IPS-NIHi7 (cell line): ENCODE data around the gene KRT16.
"Not testable (repeated sequence)": the region's sequence is repeated elsewhere in the genome, so short reads cannot be mapped to it uniquely, and the experiment has no call there.

Experiments
- DNase-seq: peaks from one replicate; pipeline ENCODE4 v3.0.0; 2012; ENCODE audit warnings: mixed read lengths; ENCODE audit errors: extremely low spot score

KRT16 gene

DNA sequence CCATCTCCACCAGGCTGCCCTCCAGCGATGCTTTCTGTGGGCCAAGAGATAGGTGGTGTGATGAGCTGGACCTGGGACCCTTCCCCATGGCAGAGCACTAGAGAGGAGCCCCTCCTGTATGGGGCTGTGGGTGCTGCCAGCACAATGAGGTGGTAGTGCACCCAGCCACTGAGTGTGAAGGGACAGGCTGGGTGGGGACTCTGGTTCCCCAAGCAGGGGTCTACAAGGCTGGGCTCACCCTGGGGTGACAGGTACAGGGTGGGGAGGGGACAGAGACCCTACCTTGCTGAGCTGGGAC is 15.5 kb upstream of the KRT16 start:
- not testable (repeated sequence) for DNase-seq

DNA sequence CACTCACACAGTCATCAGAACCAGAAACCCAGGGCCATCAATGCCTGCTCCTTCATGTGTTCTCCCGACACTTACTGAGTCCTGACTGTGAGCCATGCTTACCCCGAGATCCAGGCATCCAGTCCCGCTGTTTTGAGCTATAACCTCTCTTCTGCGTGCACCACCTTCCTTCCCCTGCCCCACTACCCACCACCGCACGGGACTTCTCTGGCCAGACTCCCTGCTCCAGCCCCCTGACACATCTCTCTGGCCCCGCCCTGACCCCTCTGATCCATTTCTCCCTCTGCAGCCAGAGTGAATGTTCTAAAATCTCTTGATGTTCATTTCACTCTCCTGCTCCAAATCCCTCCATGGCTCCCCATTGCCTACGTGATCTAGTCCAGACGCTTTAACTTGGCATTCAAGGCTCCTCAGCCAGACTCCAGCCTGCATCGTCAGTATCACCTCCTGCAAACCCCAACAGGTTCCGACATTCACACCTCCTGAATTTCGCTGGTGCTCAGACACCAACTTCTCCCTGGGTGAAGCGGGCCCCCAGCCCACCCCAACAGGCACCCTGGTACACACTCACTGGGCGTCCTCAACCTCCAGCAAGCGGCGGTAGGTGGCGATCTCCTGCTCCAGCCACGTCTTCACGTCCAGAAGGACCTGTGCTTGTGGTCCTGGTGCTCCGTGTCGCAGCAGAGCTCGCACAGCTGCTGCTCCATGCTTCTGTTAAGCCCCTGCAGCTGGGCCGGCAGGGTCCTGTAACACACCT is 14.9 kb upstream of the KRT16 start:
- no peak for DNase-seq

DNA sequence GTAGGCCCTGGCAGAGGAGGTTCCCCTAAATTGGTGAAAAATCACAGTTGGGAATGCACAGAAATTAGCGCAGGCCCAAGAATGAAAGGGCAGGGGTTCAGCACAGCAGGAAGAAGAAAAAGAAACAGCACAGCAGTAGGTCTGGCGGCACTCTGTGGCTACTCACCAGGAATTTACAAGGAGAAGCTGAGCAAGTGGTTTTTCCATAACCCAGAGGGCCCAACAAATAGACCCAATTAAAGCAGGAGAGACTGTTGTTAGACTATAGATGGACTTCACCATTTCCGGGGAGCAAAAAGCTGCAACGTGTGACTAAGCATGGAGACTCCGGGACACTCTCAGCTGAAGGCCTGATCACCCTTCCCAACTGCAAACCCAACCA is 14.3 kb upstream of the KRT16 start:
- not testable (repeated sequence) for DNase-seq

DNA sequence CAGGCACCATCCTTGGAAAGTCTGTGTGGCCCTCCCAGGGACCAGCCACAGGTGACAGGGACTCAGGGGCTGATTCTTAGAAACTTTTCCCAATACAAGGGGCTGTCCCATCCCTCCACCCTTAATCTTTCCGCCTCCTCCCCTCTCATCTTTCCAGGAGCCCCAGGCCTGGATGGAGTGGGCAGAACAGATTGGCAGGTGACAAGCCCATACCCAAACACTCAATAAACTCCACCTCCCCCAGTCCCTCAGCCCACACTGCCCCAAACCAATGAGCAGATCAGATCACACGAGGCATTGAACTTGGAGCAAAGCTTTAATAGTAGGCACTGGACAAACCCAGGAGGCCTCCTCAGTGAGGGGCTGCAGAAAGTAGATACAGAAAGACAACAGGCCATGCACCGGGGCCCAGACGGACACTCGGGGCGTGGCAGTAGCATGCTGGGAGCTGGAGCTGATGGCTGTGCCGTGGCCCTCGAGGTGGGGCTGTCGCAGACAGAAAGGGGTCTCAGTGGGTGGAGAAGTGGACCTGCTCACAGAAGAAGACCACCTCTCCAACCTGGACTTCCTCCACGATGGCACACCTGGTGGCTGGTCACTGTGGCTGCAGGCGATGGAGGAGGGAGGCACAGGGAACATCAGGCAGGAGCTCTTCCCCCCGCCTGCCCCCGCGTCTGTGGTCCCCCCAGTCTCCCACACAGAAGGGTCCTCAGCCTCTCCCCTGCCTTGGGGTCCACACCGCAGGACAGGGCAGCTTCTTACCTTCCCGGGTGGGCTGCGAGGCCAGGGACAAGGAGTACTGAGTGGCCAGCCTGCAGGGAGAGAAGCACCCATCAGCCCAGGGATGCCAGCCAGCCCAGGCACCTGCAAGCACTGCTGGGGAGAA is 13.7 kb upstream of the KRT16 start:
- not testable (repeated sequence) for DNase-seq

DNA sequence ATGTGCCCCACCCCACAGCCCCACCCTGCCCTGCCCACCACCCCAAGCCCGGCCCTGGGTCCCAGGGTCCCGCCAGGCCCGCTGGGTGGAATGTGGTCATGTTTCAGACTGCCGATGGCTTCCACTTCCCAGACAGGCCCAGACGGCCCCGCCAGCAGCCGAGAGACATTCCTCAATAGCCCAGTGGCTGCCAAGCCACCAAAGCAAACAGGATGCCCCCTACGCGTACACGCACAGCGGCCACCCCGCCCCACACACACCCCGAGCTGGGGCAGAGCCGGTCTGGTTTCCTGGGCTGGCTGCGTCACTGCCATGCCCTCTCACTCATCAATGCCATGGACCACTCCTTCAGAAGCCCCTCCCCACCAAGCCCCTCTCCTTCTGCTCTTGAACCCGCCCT is 13.0 kb upstream of the KRT16 start:
- DNase-seq: no peak

DNA sequence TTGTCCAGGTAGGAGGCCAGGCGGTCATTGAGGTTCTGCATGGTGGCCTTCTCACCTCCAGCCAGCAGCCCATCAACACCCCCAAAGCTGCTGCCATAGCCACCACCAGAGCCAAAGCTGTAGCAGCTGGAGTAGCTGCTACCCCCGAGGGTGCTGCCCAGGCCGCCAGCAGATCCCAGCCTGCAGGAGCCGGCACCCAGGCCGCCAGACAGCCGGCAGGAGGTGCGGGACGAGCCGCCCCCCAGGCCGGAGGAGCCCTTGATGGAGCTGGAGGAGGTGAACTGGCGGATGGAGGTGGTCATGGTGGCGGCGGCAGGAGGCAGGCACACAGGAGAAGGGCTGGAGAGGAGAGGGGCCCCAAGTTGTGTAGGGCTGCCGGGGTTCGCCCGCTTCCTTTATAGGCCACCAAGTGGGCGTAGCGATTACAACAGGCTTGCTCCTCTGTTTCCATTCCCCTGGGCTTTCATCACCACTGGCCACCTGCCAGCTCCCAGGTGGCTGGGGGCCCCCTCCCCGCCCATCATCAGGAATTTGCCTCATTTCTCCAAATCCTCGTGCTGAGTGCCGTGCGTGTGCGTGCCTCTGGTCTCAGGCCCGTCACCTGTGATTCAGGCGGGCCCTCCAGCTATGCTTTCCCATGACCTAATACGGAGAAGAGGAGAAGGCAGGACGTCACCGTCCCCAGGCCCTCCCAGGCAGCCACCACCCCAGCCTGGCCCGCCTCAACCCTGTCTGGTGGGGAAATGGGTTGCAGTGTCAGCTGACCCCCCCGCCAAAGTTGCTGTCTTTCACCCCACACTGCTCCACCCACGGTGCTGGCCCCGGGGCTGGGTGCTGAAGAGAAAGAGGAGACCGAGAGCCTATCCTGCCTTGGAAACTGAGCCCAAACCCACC is 11.9 kb upstream of the KRT16 start, which contains the start of gene KRT17:
TSS of gene KRT17 (minus strand) at position 368 of the 894 bp plus-strand sequence. CDS start at position 302, 66 bp downstream.
- DNase-seq: no peak

DNA sequence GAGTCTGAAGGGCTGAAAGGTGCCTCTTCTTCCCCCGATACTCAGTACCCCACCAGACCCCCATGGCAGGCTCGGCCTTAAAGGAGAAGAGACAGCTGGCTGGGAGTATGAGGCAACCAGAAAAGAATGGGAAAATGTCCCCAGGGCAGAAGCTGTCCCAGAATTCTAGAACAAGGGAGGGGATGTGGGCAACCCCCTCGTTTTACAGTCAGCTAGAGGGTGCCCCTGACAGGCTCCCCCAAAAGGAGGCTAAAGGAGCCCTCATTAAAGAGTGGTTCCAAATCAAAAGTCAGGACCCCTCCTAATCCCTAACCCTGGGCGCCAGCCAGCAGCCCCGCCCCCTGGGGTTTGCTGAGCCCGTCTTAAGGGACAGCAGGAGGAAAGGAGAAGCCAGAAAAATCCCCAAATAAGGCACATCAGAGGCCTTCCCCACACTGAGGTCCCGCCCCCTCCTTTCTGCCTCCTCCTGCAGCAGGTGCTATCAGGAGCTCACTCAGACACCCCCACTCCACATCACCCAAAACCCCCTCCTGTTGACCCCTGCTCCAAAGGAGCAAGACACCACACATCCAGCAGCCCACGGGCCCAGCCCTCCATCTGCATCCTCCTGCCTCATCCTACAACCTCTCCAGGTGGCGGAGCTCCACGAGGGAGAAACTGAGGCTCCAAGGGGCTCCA is 10.8 kb upstream of the KRT16 start:
- not testable (repeated sequence) for DNase-seq

DNA sequence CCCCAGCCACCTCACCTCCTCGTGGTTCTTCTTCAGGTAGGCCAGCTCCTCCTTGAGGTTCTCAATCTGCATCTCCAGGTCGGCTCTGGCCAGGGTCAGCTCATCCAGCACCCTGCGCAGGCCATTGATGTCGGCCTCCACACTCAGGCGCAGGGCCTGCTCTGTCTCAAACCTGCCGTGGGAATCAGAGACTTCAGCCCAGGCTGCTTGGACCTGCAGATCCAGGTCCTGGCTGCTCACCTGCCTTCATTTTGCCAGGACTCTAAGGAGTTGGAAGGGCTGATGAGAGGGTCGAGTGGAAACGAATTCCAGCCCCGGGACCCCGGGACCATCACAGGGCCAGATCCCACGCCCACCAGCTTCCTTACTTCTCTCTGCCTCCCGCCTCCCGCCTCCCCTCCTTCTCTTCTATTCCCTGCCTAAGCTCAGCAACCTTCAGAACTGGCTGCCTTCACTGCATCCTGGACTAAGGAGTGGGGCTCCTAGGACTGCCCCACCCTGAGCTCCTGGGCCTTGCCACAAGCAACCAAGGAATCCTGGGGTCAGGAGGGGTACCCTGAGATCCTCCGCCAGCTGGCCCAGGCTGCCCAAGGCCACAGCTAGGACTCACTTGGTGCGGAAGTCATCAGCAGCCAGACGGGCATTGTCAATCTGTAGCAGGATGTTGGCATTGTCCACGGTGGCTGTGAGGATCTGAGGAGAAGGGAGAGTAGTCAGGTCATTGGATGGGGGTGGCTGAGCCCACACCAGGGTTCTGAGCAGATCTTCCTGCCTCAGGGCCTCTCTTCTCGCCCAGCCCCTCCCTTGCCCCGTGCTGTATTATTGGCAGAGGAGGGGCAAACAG is 10.0 kb upstream of the KRT16 start:
- DNase-seq: not testable (repeated sequence)

DNA sequence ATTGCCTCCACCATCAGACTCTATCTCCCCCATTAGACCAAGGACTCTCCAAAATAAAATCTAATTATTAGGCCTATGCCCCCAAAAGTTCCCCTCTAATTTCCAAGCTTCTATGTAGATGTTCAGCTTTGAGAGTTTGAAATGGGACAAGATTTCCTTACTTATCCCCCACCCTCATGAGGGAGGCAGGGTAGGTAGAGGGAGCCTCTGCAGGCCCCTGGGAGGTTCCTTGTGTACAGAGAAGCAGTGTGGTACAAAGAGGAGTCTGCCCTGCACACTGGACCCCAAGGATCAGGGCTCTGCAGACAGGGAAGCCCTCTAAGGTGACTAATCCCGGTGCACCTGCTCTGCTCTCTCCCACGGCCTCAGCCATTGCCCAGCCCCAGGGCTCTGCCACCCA is 9.3 kb upstream of the KRT16 start:
- DNase-seq: no peak

DNA sequence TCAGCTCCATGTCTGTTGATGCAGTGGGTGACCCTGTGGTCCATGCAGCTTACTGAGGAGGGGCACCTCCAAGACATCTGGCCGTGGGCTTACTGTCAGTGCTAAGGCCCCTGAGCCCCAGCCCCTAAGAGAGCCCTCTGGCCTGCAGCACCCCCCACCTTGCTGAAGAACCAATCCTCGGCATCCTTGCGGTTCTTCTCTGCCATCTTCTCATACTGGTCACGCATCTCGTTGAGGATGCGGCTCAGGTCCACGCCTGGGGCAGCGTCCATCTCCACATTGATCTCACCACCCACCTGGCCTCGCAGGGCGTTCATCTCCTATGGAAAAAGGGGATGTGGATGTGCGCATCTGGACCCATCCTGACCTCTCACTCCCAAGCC is 8.9 kb upstream of the KRT16 start:
- not testable (repeated sequence) for DNase-seq

DNA sequence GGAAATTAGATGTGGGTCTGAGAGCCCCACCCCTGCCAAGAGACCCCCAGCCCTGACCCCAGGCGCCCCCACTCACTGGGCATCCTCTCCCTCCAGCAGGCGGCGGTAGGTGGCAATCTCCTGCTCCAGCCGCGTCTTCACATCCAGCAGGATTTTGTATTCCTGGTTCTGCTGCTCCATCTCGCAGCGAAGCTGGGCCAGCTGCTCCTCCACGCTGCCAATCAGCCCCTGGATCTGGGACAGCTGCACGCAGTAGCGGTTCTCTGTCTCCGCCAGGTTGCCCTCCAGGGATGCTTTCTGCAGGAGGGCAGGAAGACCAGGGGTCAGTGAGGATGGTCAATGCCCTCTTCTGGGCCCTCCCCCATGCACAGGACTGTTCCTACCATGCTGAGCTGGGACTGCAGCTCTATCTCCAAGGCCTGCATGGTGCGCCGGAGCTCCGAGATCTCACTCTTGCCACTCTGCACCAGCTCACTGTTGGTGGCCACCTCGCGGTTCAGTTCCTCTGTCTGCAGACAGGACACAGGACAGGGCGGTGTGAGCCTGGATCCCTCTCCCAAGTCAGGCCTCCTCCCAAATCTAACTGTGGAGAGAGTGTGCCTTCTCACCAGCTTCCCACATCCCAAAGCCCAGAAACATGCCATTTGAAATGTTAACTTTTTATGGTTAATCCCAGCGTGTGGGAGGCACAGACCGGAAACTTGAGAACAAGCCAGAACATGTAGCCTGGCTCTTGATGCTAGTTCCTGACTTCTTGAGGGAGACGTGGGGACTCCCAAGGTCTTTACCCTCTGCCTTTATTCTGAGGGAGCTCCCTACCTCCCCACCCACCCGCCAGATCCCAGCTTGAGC is 8.2 kb upstream of the KRT16 start:
- no peak for DNase-seq

DNA sequence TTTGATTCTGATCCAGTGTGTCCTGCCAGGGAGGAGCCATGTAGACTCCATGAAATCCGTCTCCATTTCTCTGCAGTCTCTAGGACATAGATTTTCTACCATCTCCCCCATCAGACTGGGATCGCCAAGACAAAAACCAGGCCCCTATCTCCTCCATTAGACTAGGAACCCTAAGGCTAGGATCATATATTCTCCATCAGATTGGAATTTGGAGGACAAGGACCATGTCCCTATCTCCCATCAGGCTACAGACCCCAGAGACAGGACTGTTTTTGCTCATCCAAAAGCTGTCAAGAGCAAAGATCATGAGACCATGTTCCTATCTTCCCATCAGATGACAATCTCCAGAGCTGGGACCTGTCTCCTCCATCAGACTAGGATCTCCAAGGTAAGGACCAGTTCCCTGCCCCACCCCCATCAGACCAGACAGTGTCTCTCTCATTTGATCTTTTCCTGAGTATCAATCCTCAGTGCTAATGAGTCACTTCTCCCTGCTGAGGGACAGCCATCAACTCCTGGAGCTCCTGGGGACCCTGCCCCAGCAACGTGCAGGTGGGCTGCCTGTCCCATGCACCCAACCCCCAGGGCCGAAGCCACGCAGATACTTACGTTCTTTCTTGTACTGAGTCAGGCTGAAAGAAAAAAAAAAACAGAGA is 7.5 kb upstream of the KRT16 start:
- DNase-seq: not testable (repeated sequence)

DNA sequence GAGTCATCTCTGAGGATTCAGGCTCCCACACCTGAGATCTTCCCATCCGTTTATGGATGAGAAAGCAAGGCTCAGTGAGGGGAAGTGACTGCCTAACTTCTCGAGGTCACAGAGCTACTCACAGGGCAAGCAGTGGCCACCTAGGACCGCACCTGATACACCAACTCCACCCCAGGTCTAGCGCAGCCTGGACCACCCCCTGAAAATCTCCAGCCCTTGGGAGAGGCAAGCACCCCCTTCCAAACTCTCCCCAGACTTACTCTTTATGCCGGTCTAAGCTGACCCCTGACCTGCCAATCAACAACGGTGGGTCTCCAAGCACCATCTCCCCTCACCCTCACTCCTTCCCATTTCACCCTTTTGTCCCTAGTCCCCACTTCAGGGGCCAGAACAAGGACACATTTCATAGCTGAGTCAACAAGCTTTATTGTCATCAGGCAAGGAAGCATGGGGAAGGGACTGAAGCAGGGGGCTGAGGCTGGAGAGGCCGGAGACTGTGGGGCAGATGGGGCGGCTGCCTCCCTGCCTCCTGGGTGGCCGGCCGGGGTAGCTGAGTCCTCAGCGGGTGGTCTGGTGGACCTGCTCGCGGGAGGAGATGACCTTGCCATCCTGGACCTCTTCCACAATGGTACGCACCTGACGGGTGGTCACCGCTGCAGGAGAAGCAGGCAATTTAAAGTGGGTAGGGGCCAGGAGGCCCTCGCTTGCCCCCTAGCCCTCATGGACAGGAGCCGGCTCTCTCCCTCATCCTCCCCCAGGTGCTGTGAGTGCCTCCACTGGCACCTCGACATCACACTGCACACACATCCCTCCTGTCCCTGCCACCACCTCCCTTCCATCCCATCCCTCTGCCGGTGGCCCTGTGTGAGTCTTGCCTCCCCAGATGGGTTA is 6.7 kb upstream of the KRT16 start:
- no peak for DNase-seq

DNA sequence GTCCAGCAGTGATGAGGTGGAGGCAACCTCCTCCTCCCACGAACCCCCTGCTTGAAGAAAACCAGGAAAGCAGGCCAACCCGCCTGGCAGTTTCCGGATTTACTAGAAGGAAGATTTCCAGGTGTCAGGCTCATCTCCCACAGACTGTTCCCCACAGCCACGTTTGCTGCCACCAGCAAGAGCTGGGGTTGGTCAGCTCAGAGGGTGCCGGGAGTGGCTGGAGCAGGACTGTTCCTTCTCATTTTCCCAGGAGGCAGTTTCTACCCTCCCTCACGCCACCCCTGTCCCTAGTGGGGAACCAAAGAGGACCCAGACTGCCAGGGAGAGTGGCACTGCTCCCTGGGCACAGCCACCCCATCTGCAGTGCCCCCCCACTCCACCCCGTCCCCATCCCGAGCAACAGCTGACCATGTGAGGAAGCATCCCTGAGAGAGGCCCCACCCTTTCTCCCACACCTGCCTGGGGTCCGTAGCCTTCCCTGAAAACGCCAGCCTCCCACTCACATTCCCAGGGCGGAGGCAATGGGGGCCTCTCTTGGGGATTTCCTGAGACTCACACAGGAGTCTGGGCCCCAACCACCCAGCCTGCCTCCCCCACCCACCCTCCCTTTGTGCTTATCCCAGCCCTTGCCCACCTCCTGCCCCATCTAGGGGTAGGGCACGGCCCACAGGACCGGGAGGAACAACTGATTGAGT is 5.9 kb upstream of the KRT16 start:
- no peak for DNase-seq

DNA sequence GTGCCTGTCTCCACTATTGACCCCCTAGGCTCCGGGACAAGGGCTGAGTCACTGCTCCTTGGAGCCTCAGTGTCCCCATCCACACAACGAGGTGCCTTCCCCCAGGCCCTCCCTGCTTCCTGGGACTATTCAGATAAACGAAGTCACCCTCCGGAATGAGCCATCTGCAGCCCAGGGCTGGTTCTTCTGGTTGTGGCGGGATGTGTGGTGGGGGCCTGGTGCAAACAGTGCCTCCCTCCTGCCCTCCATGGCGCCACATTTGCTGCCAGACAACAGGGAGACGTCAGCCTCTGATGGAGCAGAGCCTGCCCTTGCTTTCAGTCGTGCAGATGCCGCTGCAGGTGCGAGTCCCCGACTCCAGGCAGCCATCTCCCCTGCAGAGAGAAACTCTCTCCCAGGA is 5.1 kb upstream of the KRT16 start:
- no peak for DNase-seq

DNA sequence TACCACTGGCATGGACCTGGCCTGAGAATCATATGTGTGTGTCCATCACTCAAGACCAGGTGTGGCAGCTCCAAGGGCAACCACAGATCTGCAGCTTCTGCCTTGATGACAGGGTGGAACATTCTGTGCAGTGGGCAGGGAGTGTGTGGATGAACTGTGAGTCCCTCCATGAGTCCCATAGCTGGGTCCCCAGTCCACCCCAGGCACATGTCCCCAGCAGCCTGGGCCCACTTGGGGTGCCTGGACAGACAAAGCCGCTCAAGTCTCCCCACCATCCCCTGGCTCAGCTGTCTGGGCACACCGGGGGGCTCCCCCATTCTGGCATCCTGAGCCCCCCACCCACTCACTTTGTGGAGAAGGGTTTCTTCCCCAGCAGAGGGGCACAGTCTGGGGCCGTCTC is 4.6 kb upstream of the KRT16 start:
- DNase-seq: no peak

DNA sequence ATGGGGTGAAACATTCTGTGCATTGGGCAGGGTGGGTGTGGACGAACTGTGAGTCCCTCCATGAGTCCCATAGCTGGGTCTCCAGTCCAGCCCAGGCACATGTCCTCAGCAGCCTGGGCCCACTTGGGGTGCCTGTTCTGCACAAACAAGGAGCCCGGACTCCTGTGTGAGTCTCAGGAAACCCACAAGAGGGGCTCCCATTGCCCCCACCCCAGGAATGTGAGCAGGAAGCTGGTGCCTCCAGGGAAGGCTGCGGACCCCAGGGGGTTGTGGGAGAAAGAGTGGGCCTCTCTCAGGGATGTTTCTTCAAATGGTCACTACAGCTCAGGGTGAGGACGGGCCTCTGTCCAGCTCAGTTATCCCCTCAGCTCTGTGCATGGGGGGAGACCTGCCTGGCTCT is 3.9 kb upstream of the KRT16 start:
- not testable (repeated sequence) for DNase-seq
